ENCODE results near the gene EDEM2. TPM values are rescaled to one million over a fixed set of nuclear protein-coding genes. Genes with fewer than 3 reads are reported as not detected.

Gene EDEM2
- total and polyA plus RNA-seq, 2 of the 13 experiments (the other 11 are each of a cell fraction or from before 2014, with no cell fraction given) = 33.1 to 46.9 TPM

DNA sequence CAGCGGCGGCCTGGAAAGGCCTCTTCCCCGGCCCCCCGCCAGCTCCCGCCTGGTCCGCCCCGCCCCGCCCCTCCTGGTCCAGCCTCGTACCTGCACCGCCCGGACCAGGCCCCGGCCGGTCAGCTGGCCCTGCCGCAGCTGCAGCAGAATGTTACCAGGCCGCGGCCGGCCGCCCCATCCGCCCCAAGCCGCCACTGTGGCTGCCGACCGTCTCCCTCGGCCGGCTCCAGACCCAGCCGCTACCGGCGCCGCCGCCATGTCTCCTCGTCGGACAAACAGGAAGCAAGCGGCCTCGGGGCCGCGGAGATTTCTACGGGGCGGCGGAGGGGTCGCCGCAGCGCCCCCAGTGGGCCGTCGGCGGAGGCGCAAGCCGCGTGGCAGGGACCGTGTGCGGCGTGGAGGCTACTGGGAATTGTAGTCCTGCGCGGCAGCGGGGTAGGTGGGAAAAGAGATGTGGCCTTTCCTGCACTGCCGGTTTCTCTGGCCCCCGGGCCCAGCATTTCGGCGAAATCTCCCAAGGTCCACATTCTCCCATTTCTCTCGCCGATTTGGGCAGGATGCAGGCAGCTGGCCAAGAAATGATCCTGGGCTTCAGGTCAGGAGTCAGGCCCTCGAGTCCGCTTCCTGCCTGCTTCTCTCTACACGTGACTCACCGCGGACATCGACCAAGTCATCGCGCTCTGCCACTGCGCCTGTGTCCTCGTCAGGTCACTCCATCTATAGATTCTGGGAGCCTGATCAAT is 54.4 kb downstream of the EDEM2 start, which contains the start of gene TRPC4AP (continued):
- TF ChIP-seq, protein P1, sequence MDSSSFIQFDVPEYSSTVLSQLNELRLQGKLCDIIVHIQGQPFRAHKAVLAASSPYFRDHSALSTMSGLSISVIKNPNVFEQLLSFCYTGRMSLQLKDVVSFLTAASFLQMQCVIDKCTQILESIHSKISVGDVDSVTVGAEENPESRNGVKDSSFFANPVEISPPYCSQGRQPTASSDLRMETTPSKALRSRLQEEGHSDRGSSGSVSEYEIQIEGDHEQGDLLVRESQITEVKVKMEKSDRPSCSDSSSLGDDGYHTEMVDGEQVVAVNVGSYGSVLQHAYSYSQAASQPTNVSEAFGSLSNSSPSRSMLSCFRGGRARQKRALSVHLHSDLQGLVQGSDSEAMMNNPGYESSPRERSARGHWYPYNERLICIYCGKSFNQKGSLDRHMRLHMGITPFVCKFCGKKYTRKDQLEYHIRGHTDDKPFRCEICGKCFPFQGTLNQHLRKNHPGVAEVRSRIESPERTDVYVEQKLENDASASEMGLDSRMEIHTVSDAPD (CRISPR knock-in tag; IDR thresholded peaks at IDR 0.05) = peak; percentile 91
- TF ChIP-seq, protein P2, sequence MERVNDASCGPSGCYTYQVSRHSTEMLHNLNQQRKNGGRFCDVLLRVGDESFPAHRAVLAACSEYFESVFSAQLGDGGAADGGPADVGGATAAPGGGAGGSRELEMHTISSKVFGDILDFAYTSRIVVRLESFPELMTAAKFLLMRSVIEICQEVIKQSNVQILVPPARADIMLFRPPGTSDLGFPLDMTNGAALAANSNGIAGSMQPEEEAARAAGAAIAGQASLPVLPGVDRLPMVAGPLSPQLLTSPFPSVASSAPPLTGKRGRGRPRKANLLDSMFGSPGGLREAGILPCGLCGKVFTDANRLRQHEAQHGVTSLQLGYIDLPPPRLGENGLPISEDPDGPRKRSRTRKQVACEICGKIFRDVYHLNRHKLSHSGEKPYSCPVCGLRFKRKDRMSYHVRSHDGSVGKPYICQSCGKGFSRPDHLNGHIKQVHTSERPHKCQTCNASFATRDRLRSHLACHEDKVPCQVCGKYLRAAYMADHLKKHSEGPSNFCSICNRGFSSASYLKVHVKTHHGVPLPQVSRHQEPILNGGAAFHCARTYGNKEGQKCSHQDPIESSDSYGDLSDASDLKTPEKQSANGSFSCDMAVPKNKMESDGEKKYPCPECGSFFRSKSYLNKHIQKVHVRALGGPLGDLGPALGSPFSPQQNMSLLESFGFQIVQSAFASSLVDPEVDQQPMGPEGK (CRISPR knock-in tag; IDR thresholded peaks at IDR 0.05) = peak; percentile 69
- TF ChIP-seq, protein P3, sequence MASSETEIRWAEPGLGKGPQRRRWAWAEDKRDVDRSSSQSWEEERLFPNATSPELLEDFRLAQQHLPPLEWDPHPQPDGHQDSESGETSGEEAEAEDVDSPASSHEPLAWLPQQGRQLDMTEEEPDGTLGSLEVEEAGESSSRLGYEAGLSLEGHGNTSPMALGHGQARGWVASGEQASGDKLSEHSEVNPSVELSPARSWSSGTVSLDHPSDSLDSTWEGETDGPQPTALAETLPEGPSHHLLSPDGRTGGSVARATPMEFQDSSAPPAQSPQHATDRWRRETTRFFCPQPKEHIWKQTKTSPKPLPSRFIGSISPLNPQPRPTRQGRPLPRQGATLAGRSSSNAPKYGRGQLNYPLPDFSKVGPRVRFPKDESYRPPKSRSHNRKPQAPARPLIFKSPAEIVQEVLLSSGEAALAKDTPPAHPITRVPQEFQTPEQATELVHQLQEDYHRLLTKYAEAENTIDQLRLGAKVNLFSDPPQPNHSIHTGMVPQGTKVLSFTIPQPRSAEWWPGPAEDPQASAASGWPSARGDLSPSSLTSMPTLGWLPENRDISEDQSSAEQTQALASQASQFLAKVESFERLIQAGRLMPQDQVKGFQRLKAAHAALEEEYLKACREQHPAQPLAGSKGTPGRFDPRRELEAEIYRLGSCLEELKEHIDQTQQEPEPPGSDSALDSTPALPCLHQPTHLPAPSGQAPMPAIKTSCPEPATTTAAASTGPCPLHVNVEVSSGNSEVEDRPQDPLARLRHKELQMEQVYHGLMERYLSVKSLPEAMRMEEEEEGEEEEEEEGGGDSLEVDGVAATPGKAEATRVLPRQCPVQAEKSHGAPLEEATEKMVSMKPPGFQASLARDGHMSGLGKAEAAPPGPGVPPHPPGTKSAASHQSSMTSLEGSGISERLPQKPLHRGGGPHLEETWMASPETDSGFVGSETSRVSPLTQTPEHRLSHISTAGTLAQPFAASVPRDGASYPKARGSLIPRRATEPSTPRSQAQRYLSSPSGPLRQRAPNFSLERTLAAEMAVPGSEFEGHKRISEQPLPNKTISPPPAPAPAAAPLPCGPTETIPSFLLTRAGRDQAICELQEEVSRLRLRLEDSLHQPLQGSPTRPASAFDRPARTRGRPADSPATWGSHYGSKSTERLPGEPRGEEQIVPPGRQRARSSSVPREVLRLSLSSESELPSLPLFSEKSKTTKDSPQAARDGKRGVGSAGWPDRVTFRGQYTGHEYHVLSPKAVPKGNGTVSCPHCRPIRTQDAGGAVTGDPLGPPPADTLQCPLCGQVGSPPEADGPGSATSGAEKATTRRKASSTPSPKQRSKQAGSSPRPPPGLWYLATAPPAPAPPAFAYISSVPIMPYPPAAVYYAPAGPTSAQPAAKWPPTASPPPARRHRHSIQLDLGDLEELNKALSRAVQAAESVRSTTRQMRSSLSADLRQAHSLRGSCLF (CRISPR knock-in tag; IDR thresholded peaks at IDR 0.05; ENCODE audit: borderline replicate concordance) = peak; percentile 96; the same call in 1 of the 2 replicates
- TF ChIP-seq MATR3 (CRISPR knock-in tag; IDR thresholded peaks at IDR 0.05) (no peak), SNRNP70 (IDR thresholded peaks at IDR 0.05; ENCODE audit: low read depth, low read length) (no peak), EEA1 (CRISPR knock-in tag; IDR thresholded peaks at IDR 0.05; ENCODE audit: borderline replicate concordance) (peak; percentile 75), ISL2 (CRISPR knock-in tag; IDR thresholded peaks at IDR 0.05) (peak; percentile 70; the same call in 1 of the 2 replicates), NBN (conservative IDR thresholded peaks at IDR 0.05) (no peak), ZNF33A (CRISPR knock-in tag; IDR thresholded peaks at IDR 0.05; ENCODE audit: borderline replicate concordance) (peak; percentile 90; the same call in 1 of the 2 replicates), TBX3 (IDR thresholded peaks at IDR 0.05; ENCODE audit: borderline replicate concordance) (peak; percentile 75; the same call in 1 of the 2 replicates), ZNF180 (CRISPR knock-in tag; IDR thresholded peaks at IDR 0.05; ENCODE audit: borderline replicate concordance, low read depth) (0 out of 2 replicates have a peak, but pooled peaks have one; percentile 78)
- TF ChIP-seq, protein P4, sequence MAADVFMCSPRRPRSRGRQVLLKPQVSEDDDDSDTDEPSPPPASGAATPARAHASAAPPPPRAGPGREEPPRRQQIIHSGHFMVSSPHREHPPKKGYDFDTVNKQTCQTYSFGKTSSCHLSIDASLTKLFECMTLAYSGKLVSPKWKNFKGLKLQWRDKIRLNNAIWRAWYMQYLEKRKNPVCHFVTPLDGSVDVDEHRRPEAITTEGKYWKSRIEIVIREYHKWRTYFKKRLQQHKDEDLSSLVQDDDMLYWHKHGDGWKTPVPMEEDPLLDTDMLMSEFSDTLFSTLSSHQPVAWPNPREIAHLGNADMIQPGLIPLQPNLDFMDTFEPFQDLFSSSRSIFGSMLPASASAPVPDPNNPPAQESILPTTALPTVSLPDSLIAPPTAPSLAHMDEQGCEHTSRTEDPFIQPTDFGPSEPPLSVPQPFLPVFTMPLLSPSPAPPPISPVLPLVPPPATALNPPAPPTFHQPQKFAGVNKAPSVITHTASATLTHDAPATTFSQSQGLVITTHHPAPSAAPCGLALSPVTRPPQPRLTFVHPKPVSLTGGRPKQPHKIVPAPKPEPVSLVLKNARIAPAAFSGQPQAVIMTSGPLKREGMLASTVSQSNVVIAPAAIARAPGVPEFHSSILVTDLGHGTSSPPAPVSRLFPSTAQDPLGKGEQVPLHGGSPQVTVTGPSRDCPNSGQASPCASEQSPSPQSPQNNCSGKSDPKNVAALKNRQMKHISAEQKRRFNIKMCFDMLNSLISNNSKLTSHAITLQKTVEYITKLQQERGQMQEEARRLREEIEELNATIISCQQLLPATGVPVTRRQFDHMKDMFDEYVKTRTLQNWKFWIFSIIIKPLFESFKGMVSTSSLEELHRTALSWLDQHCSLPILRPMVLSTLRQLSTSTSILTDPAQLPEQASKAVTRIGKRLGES (CRISPR knock-in tag; IDR thresholded peaks at IDR 0.05; ENCODE audit: borderline replicate concordance) = peak; percentile 90
- TF ChIP-seq, protein P5, sequence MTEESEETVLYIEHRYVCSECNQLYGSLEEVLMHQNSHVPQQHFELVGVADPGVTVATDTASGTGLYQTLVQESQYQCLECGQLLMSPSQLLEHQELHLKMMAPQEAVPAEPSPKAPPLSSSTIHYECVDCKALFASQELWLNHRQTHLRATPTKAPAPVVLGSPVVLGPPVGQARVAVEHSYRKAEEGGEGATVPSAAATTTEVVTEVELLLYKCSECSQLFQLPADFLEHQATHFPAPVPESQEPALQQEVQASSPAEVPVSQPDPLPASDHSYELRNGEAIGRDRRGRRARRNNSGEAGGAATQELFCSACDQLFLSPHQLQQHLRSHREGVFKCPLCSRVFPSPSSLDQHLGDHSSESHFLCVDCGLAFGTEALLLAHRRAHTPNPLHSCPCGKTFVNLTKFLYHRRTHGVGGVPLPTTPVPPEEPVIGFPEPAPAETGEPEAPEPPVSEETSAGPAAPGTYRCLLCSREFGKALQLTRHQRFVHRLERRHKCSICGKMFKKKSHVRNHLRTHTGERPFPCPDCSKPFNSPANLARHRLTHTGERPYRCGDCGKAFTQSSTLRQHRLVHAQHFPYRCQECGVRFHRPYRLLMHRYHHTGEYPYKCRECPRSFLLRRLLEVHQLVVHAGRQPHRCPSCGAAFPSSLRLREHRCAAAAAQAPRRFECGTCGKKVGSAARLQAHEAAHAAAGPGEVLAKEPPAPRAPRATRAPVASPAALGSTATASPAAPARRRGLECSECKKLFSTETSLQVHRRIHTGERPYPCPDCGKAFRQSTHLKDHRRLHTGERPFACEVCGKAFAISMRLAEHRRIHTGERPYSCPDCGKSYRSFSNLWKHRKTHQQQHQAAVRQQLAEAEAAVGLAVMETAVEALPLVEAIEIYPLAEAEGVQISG (CRISPR knock-in tag; IDR thresholded peaks at IDR 0.05) = peak; percentile 98

All from HepG2 (cell line).